ENCODE measurements around the gene TRABD2B.

TRABD2B gene

GRCh38 chr1:47934243-47934805 is 62.9 kb downstream of the TRABD2B start:
- no peak for DNase-seq

- DNase-seq: no peak
Observed at GRCh38 chr1:47932743-47933142, 64.4 kb downstream of the TRABD2B start.

GRCh38 chr1:47931395-47931794 is 65.8 kb downstream of the TRABD2B start:
- DNase-seq: no peak

GRCh38 chr1:47930210-47930840 is 66.9 kb downstream of the TRABD2B start:
- DNase-seq: no peak

GRCh38 chr1:47927165-47927564 is 70.0 kb downstream of the TRABD2B start:
- no peak for DNase-seq

GRCh38 chr1:47926461-47926999 is 70.7 kb downstream of the TRABD2B start:
- DNase-seq: no peak

GRCh38 chr1:47924270-47925048 is 72.7 kb downstream of the TRABD2B start:
- DNase-seq: no peak

- DNase-seq: no peak
Observed at GRCh38 chr1:47921935-47922415, 75.2 kb downstream of the TRABD2B start.

GRCh38 chr1:47919113-47919833 is 77.9 kb downstream of the TRABD2B start:
- no peak for DNase-seq

GRCh38 chr1:47918257-47918867 is 78.8 kb downstream of the TRABD2B start:
- DNase-seq: no peak

- DNase-seq: no peak
Observed at GRCh38 chr1:47917687-47918086, 79.5 kb downstream of the TRABD2B start.

GRCh38 chr1:47915677-47916353 is 81.4 kb downstream of the TRABD2B start:
- no peak for DNase-seq

- no peak for DNase-seq
Observed at GRCh38 chr1:47914952-47915676, 82.1 kb downstream of the TRABD2B start.

- DNase-seq: no peak
Observed at GRCh38 chr1:47914218-47914938, 82.8 kb downstream of the TRABD2B start.

GRCh38 chr1:47913225-47913823 is 83.9 kb downstream of the TRABD2B start:
- DNase-seq: no peak

GRCh38 chr1:47912756-47913155 is 84.4 kb downstream of the TRABD2B start:
- no peak for DNase-seq

GRCh38 chr1:47911892-47912291 is 85.3 kb downstream of the TRABD2B start:
- DNase-seq: no peak

GRCh38 chr1:47911424-47911823 is 85.8 kb downstream of the TRABD2B start:
- no peak for DNase-seq

GRCh38 chr1:47908258-47908657 is 88.9 kb downstream of the TRABD2B start:
- DNase-seq: no peak

- no peak for DNase-seq
Observed at GRCh38 chr1:47907177-47907528, 90.0 kb downstream of the TRABD2B start.

Measured in stimulated activated CD4-positive, alpha-beta T cell treated with anti-CD3 and anti-CD28 coated beads, Interleukin-12 subunit alpha, Interleukin-12 subunit beta, amount 100 ng/mL, for 4 hours (primary cell).